Activated gamma-delta T cell treated with anti-CD3 and anti-CD28 coated beads, Interleukin-2, amount 50 U/mL, for 16 hours (primary cell): ENCODE data around the gene SLC25A17.
A peak's percentile ranks its signal among the peaks of the same experiment; 100 is the strongest.
"Not testable (repeated sequence)": the region's sequence is repeated elsewhere in the genome, so short reads cannot be mapped to it uniquely, and the experiment has no call there.

ENCODE experiments used
- DNase-seq: peaks from one replicate; pipeline ENCODE4 v3.0.0-alpha.2; 2020; ENCODE audit warnings: low read depth

SLC25A17 gene

DNA sequence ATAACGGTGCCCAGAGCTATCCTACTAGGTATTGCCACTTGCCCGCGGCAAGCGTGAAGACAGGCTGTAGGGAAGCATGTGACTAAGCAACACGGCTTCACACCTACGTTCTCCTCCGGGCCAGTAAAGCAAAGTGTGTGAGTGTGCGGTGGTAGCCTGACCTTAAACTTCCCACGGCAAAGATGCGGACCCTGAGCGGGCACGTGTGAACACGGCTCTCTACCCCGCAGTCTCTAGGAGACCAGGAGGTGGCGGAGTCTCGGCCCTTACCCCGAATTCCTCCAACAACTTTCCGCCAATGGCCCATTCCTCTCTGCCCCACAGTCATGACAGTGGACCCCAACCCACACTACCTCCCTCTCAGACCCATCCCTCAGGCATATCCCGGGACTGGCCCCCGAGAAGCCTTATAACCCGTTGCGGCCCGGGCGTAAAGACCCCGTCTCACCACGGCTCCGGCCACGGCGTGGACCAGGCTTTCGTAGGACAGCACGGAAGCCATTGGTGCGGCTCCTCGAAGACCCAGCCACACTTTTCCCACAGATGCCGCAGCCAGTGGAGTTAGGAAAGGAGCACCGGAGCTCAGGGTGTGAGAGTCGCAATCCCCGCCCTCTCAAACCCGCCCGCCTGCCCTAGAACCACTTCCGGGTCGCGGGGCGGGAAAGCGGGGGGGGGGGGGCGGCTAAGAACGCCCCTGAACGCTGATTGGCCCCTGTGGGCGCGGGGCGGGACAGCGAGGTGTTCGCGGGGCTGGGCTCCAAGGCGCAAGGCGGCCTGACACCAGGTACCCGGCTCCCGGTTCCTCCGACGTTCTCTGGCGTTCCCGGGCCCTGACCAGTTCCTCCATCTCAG is at the start of gene SLC25A17:
SLC25A17 (minus strand) TSS at position 600 of the 852 bp plus-strand sequence; CDS start at position 502, 98 bp downstream.
- DNase-seq, result peak; percentile 81

DNA sequence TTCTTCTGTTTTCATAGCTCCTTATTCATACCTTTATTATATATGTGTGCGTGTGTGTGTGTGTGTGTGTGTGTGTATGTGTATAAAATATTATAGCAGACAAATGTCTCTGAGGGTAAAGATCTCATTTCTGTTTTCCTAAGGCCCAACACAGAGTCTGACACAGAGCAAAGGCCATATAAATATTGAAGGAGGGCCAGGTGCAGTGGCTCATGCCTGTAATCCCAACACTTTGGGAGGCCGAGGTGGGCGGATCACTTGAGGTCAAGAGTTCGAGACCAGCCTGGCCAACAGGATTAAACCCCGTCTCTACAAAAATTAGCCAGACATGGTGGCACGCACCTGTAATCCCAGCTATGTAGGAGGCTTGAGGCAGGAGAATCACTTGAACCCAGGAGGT is 49.2 kb upstream of the SLC25A17 start:
- DNase-seq, result not testable (repeated sequence)

GRCh38 chr22:40867109-40867508 is 48.0 kb upstream of the SLC25A17 start:
- no peak for DNase-seq

- DNase-seq, result no peak
These were observed 43.4 kb upstream of the SLC25A17 start for GRCh38 chr22:40862537-40862936.

DNA sequence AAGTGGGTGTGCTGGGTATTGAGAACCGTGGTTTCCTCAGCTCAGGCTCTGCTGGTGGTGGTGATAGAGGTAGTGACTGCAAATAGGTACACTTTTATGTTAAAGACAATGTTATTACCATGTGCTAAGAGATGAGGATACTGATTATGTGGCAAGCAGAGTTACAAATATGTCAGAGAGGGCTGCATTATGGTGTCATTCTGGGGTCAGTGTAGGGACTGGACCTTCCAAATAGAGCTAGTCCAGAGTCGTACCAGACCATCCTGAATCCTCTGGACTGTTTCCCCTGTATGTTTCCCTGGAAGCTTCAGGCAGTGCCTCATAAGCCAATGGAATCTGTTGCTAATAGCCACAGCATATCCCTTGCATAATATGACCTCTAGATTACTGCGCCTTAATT is 42.9 kb upstream of the SLC25A17 start, which contains the start of gene DNAJB7:
DNAJB7 (minus strand) TSS at position 101 of the 400 bp plus-strand sequence. CDS start 119 bp downstream, outside the sequence.
- no peak for DNase-seq

- DNase-seq, result no peak
These were observed 38.2 kb upstream of the SLC25A17 start for GRCh38 chr22:40857309-40857855.

- peak; percentile 93 for DNase-seq
These were observed 37.6 kb upstream of the SLC25A17 start, which contains the start of the genes ST13 and XPNPEP3 for GRCh38 chr22:40856513-40857308. TSS of gene ST13 (minus strand) at chr22:40856639. CDS start at chr22:40856540, 99 bp downstream. TSS of gene XPNPEP3 (plus strand) at chr22:40857148. CDS start at chr22:40857182, 34 bp downstream.

- no peak for DNase-seq
These were observed 36.9 kb upstream of the SLC25A17 start for GRCh38 chr22:40855979-40856512.

- DNase-seq, result no peak
These were observed 36.2 kb upstream of the SLC25A17 start for GRCh38 chr22:40855071-40855978.

- DNase-seq, result no peak
These were observed 34.8 kb upstream of the SLC25A17 start for GRCh38 chr22:40853961-40854360.

DNA sequence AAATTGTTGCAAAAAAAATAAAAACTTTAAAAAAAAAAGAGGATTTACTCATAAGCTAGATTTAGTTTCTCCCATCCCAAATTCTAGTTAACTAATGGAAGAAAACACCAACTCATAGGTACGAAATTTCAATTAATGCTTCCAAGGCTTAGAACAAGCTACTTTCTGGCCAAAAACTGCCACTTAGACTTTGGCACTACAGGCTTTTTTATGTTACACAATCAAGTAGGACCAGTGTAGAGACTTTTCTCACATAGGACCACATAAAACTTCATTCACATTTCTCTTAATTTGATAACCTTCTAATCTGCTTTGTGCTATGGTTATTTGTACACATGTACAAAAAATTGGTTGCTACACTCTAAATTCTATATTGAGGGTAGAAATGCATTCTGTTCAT is 34.2 kb upstream of the SLC25A17 start:
- no peak for DNase-seq

GRCh38 chr22:40845816-40846215 is 26.7 kb upstream of the SLC25A17 start:
- not testable (repeated sequence) for DNase-seq

DNA sequence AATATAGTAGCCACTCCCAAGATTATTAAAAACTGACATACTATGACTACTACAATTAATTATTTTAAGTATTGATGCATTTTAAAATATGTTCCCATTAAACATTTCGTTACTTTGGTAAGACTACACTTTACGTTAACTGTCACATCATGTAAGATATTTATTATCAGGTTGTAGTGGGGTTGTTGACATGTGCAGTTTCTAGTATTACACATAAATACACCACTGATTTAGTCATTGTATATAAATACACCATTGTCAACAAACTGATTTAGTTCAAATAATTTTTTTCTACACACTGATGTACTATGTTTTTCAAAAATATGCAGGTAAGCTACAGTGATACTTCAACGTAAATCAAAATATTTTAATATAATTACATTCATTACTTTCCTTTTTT is 25.8 kb upstream of the SLC25A17 start:
- no peak for DNase-seq

DNA sequence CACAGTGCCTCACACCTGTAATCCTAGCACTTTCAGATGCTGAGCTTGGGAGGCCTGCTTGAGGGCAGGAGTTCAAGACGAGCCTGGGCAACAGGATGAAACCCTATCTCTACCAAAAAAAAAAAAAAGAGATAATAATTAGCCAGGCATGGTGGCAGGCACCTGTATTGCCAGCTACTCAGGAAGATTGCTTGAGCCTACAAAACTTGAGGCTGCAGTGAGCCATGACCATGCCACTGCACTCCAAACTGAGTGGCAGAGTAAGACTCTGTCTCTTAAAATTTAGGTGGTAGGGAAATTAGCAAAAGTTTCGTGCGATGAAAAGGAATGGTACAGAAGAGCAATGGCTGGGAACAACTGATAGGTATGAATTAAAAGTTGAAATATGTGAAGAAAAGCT is 19.3 kb upstream of the SLC25A17 start:
- no peak for DNase-seq

- no peak for DNase-seq
These were observed 15.5 kb upstream of the SLC25A17 start for GRCh38 chr22:40834619-40835018.

DNA sequence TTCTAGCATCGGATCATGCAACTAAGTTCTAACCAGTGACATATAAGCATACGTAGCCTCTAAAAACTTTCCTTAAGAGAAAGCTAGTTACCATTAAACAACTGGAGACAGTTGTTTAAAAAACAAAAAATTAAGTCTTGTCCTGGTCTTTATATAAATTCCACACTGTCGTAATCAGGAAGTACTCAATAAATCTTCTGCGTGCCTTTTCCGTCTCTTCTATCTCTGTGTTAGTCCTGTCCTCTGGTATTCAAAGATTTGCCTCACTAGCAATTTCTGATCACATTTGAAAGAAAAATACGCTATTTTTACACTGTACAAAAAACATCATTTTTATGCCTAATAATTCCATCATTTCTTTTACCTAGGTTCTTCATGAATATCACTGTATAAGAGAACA is 10.0 kb upstream of the SLC25A17 start:
- no peak for DNase-seq

- DNase-seq, result no peak
These were observed 8.0 kb upstream of the SLC25A17 start for GRCh38 chr22:40826984-40827741.

GRCh38 chr22:40826292-40826691 is 7.1 kb upstream of the SLC25A17 start:
- not testable (repeated sequence) for DNase-seq

DNA sequence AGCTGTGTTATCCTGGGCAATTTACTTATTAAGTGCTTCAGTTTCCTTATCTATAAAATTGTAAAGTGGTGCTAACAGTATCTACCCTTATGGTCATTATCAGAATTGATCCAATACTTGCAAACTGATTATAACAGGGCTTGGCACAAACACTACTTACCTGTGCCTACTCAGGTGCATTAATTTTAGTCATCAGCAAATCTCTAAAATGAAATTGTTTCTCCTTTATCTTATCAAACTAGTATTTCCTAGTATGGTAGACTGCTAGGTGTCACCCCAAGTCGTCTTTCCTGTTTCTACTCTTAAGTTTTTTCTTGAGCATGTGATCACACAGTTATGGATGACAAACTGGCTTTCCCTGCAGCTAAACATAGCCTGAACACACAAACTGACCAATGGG is 4.3 kb upstream of the SLC25A17 start:
- no peak for DNase-seq

- DNase-seq, result no peak
These were observed 524 bp upstream of the SLC25A17 start for GRCh38 chr22:40819599-40820140.
